H1 (cell line): Measurements from ENCODE around the gene MMEL1. TPM values are rescaled to one million over a fixed set of nuclear protein-coding genes. Genes with fewer than 3 reads are reported as not detected.

Experiments
- CTCF ChIA-PET: fragments of 300-600 bp; sonication (Branson Sonifier 250); formaldehyde crosslinking; loops from one replicate; lab custom pipeline; 2021; ENCODE audit not compliant: partially characterized antibody; lab: Charles Lee
- POLR2A ChIA-PET: fragments of 300-600 bp; sonication (Branson Sonifier 250); formaldehyde crosslinking; loops from one replicate; lab custom pipeline; 2021; ENCODE audit warnings: inconsistent platforms; ENCODE audit not compliant: partially characterized antibody; lab: Charles Lee
- DNase-seq, 2 experiments: peaks; one replicate each; pipeline versions ENCODE4 v3.0.0 to v3.0.0-alpha.2; 2010 to 2022; ENCODE audit warnings: low spot score in 2 of 2, low read depth in 1 of 2, mixed read lengths in 1 of 2
- FAIRE-seq: peaks from 2 replicates; lab custom pipeline; 2011; peaks lifted over from hg19 to GRCh38; lab: Jason Lieb, UNC
- H2AFZ ChIP-seq: 2 replicates; pipeline ENCODE4 v1.8.1; 2012; ENCODE audit warnings: low read length, inconsistent platforms
- H2AK5ac ChIP-seq: 2 replicates; pipeline ENCODE4 v1.6.1; 2013; ENCODE audit warnings: low read depth, low read length
- H2BK120ac ChIP-seq: replicated peaks from 2 replicates; pipeline ENCODE3; 2013; ENCODE audit warnings: low read depth, low read length, inconsistent platforms
- H2BK12ac ChIP-seq: 2 replicates; pipeline ENCODE4 v1.6.1; 2013; ENCODE audit warnings: low read depth, low read length
- H2BK15ac ChIP-seq: 2 replicates; pipeline ENCODE4 v1.6.1; 2013; ENCODE audit warnings: low read length
- H2BK20ac ChIP-seq: 2 replicates; pipeline ENCODE4 v1.6.1; 2013; ENCODE audit warnings: low read length
- H2BK5ac ChIP-seq: 2 replicates; pipeline ENCODE4 v1.6.1; 2013; ENCODE audit warnings: low read depth, low read length
- H3K14ac ChIP-seq: 2 replicates; pipeline ENCODE4 v1.6.1; 2013; ENCODE audit warnings: inconsistent platforms; ENCODE audit not compliant: insufficient read length
- H3K18ac ChIP-seq: 2 replicates; pipeline ENCODE4 v1.6.1; 2013; ENCODE audit warnings: low read length; ENCODE audit errors: extremely low read depth
- H3K23ac ChIP-seq: 2 replicates; pipeline ENCODE4 v1.6.1; 2013; ENCODE audit warnings: inconsistent platforms; ENCODE audit not compliant: insufficient read length
- H3K23me2 ChIP-seq: 2 replicates; pipeline ENCODE4 v1.6.1; 2013; ENCODE audit warnings: low read depth, low read length
- H3K27ac ChIP-seq: 2 replicates; pipeline ENCODE4 v1.6.1; 2011; ENCODE audit warnings: low read depth, low read length, inconsistent platforms
- H3K27me3 ChIP-seq, 4 experiments: replicated peaks in 1 of 4; 1 replicate in 1 of 4; 2 replicates in 3 of 4; pipeline versions ENCODE4 v1.6.1 to v1.8.1; 2011 to 2013; ENCODE audit warnings: low read length in 3 of 4, mild to moderate bottlenecking in 3 of 4, inconsistent platforms in 2 of 4, mixed read lengths in 2 of 4, moderate library complexity in 1 of 4; ENCODE audit not compliant: control insufficient read depth in 3 of 4, insufficient read depth in 3 of 4; ENCODE audit errors: extremely low read depth in 1 of 4
- H3K36me3 ChIP-seq, 4 experiments: 2 replicates each; pipeline versions ENCODE4 v1.6.1 to v1.8.1; 2011 to 2013; ENCODE audit warnings: mild to moderate bottlenecking in 4 of 4, low read length in 3 of 4, moderate library complexity in 2 of 4, control low read depth in 1 of 4, inconsistent platforms in 1 of 4; ENCODE audit not compliant: insufficient read depth in 4 of 4, control insufficient read depth in 2 of 4
- H3K4ac ChIP-seq: replicated peaks from 2 replicates; pipeline ENCODE3; 2013; ENCODE audit warnings: low read length, low read depth, mixed read lengths, inconsistent platforms; ENCODE audit not compliant: insufficient read length
- H3K4me1 ChIP-seq, 4 experiments: replicated peaks in 1 of 4; 1 replicate in 1 of 4; 2 replicates in 3 of 4; pipeline versions ENCODE4 v1.6.1 to v1.8.1; 2011 to 2013; ENCODE audit warnings: low read length in 3 of 4, inconsistent platforms in 2 of 4, mixed read lengths in 1 of 4; ENCODE audit not compliant: insufficient read depth in 4 of 4, control insufficient read depth in 3 of 4
- H3K4me2 ChIP-seq, 2 experiments: 2 replicates each; pipeline versions ENCODE4 v1.6.1 to v1.8.1; 2011 to 2013; ENCODE audit warnings: low read depth in 2 of 2, low read length in 2 of 2, control low read depth in 1 of 2, inconsistent platforms in 1 of 2, mild to moderate bottlenecking in 1 of 2; ENCODE audit not compliant: insufficient read depth in 1 of 2
- H3K4me3 ChIP-seq, 4 experiments: fragments of 200-600, 300-600 bp in 1 of 4; sonication (generic), shearing (Covaris generic), sonication (Bioruptor Twin) in 1 of 4; 2 replicates each; pipeline versions ENCODE4 v1.5.1 to v1.8.1; 2011 to 2016; ENCODE audit warnings: low read length in 4 of 4, low read depth in 3 of 4, control low read depth in 2 of 4, inconsistent platforms in 2 of 4, mild to moderate bottlenecking in 2 of 4, mixed read lengths in 1 of 4, moderate library complexity in 1 of 4; ENCODE audit not compliant: insufficient read depth in 2 of 4; ENCODE audit errors: extremely low read depth in 1 of 4
- H3K56ac ChIP-seq: replicated peaks from 2 replicates; pipeline ENCODE3; 2013; ENCODE audit warnings: low read depth, mild to moderate bottlenecking, mixed read lengths, low read length, inconsistent platforms; ENCODE audit not compliant: insufficient read length
- H3K79me1 ChIP-seq: 2 replicates; pipeline ENCODE4 v1.6.1; 2013; ENCODE audit warnings: low read depth, low read length, control low read depth
- H3K79me2 ChIP-seq, 2 experiments: 2 replicates each; pipeline versions ENCODE4 v1.6.1 to v1.8.1; 2012 to 2013; ENCODE audit warnings: low read length in 2 of 2, mild to moderate bottlenecking in 2 of 2, inconsistent platforms in 1 of 2; ENCODE audit not compliant: insufficient read depth in 2 of 2, control insufficient read depth in 1 of 2
- H3K9ac ChIP-seq, 4 experiments: replicated peaks in 1 of 4; 1 replicate in 1 of 4; 2 replicates in 3 of 4; pipeline versions ENCODE4 v1.6.1 to v1.8.1; 2011 to 2013; ENCODE audit warnings: low read depth in 3 of 4, low read length in 3 of 4, control low read depth in 2 of 4, mild to moderate bottlenecking in 2 of 4, moderate library complexity in 2 of 4, inconsistent platforms in 1 of 4; ENCODE audit errors: extremely low read depth in 1 of 4
- H3K9me3 ChIP-seq, 2 experiments: 2 replicates each; pipeline versions ENCODE4 v1.6.1 to v1.8.1; 2012 to 2013; ENCODE audit warnings: mild to moderate bottlenecking in 2 of 2, moderate library complexity in 2 of 2, control low read depth in 1 of 2, inconsistent platforms in 1 of 2, low read depth in 1 of 2, low read length in 1 of 2, mixed read lengths in 1 of 2; ENCODE audit not compliant: insufficient read depth in 2 of 2
- H4K20me1 ChIP-seq, 2 experiments: replicated peaks in 1 of 2; 2 replicates each; pipeline versions ENCODE3 to v1.8.1; 2011 to 2013; ENCODE audit warnings: inconsistent platforms in 2 of 2, low read length in 2 of 2, mild to moderate bottlenecking in 1 of 2; ENCODE audit not compliant: insufficient read depth in 2 of 2, control insufficient read depth in 1 of 2
- H4K5ac ChIP-seq: 2 replicates; pipeline ENCODE4 v1.6.1; 2013; ENCODE audit warnings: low read length, low read depth, mixed read lengths, inconsistent platforms; ENCODE audit not compliant: insufficient read length
- H4K8ac ChIP-seq: 2 replicates; pipeline ENCODE4 v1.8.0; 2013; ENCODE audit warnings: mild to moderate bottlenecking, moderate library complexity, low read length, inconsistent platforms; ENCODE audit not compliant: insufficient read depth; ENCODE audit errors: extremely low read depth
- H4K91ac ChIP-seq: replicated peaks from 2 replicates; pipeline ENCODE3; 2013; ENCODE audit warnings: low read length, mixed read lengths, inconsistent platforms; ENCODE audit not compliant: insufficient read length
- BACH1 ChIP-seq: IDR thresholded peaks from 2 replicates; pipeline ENCODE4 v1.6.1; 2012; ENCODE audit warnings: low read length, improper control_type of control experiment
- EGR1 ChIP-seq: IDR thresholded peaks from 2 replicates; pipeline ENCODE4 v1.6.1; 2011; ENCODE audit warnings: low read depth, low read length, borderline replicate concordance
- NANOG ChIP-seq: IDR thresholded peaks from 2 replicates; pipeline ENCODE4 v1.6.1; 2011; ENCODE audit warnings: low read length, low read depth, mild to moderate bottlenecking, inconsistent platforms; ENCODE audit not compliant: insufficient read depth, poor library complexity, severe bottlenecking
- RBBP5 ChIP-seq: IDR thresholded peaks from 2 replicates; pipeline ENCODE4 v1.7.1; 2012; ENCODE audit warnings: low read depth, mild to moderate bottlenecking, inconsistent platforms, low read length, moderate library complexity, borderline replicate concordance
- WGBS, 2 experiments: shearing (Covaris generic) in 1 of 2; methylation state at CpG; one replicate each; pipeline versions ENCODE4 v1.1.6 to v1.1.7; 2013 to 2015; ENCODE audit warnings: low lambda C conversion rate in 2 of 2, mixed read lengths in 2 of 2, inconsistent platforms in 1 of 2, low coverage in 1 of 2, missing lambda C conversion rate in 1 of 2; ENCODE audit not compliant: insufficient replicate concordance in 2 of 2, insufficient coverage in 1 of 2, insufficient read length in 1 of 2; ENCODE audit errors: extremely low coverage in 1 of 2, missing lambda C conversion rate in 1 of 2; 5-methylcytosine and 5-hydroxymethylcytosine counted together
- polyA plus RNA-seq, 7 experiments: library from polyadenylated mRNA; depleted of rRNA in 3 of 7; stranded (reverse) in 5 of 7; unstranded in 2 of 7; fragments of >200 nt in 5 of 7; fragments of 200-250 nt in 2 of 7; gene quantifications; 1 replicate in 5 of 7; 2 replicates in 1 of 7; 4 replicates in 1 of 7; pipeline versions ENCODE4 v1.2.1 to v1.2.3, GENCODE V29; 2011 to 2013; ENCODE audit warnings: missing spikeins in 2 of 7, mixed read lengths in 2 of 7
- total RNA-seq: library from RNA; stranded (reverse); fragmentation: NEBNext Ultra II Directional; extraction: Animal tissue kit (Norgen Biotek cat#: 25700); gene quantifications from 2 replicates; pipeline ENCODE4 v1.2.1, GENCODE V29; 2021

Gene MMEL1
- total and polyA plus RNA-seq, 2 of the 8 experiments (the other 6 are each of a cell fraction or from before 2014, with no cell fraction given) = 0.91 to 1.7 TPM

DNA sequence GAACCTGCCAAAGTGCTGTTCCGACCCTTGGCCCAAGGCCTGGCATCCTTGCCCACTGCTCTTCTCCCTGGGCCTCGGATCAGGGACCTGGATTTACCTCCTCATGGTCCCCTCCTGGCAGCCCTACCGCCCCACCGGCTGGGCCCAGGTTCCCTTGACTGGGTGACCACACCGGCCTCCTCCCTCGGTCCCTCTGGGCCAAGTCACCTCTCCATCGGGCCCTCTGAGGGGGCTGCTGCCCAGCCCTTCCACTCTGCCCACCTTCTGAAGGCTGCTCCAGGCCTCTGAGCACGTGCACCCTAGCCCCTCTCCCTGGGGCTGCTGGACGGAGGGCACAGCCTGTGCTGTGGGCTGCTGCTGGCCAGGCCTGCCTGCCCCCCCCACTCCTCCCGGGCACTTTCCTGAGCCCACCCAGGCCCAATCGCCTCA lies 9.3 kb upstream of the MMEL1 start:
- Histone ChIP-seq H4K91ac (no peak overlapping the region), H4K5ac (no peak overlapping the region), H2BK20ac (no peak overlapping the region), H3K23ac (no peak overlapping the region), H3K9ac (0 out of 7 replicates have a peak overlapping the region, but pooled peaks of 1 of the 4 experiments have one; percentile 13), H3K27ac (no peak overlapping the region), H4K8ac (peak overlapping the region; percentile 28; the same call in 1 of the 2 replicates), H3K14ac (no peak overlapping the region), H3K27me3 (peaks cover 0 to 10% (median 4%) of the 10 kb centered on the region in 4 experiments; a peak in 4 of 7 replicates), H2BK120ac (no peak overlapping the region), H3K9me3 (peaks cover 5 to 14% of the 10 kb centered on the region in 2 experiments; a peak in 3 of 4 replicates), H3K4ac (no peak overlapping the region), H2AK5ac (no peak overlapping the region), H3K18ac (peak overlapping the region; percentile 83), H4K20me1 (peaks cover 0 to 7% of the 10 kb centered on the region in 2 experiments), H3K56ac (no peak overlapping the region), H3K4me2 (peak overlapping the region; percentile 77 to 87), H3K79me1 (no peaks in the 10 kb centered on the region), H2BK5ac (peak overlapping the region; percentile 16; the same call in 1 of the 2 replicates), H2BK15ac (0 out of 2 replicates have a peak overlapping the region, but pooled peaks have one; percentile 29), H3K4me3 (peak overlapping the region; percentile 51 to 79 (median 76)), H3K36me3 (no peaks in the 10 kb centered on the region), H2AFZ (no peak overlapping the region), H3K4me1 (peaks cover 0 to 13% (median 11%) of the 10 kb centered on the region in 4 experiments; a peak in 5 of 7 replicates), H3K23me2 (peaks cover 11% of the 10 kb centered on the region; the same call in 1 of the 2 replicates), H2BK12ac (no peak overlapping the region), H3K79me2 (no peaks in the 10 kb centered on the region; a peak in 1 of 4 replicates)
- 32% methylated on average over 5 of the region's 11 CpGs; no CpG with 5 or more reads in 1 of the 2 experiments for WGBS, 2 experiments
- DNase-seq (no peak), FAIRE-seq (no peak)
- CTCF ChIA-PET = interaction anchor here (1.1 kb wide), 1 partner anchor 80 kb away, joined by 4 read pairs; no protein-coding TSS in a partner anchor
- POLR2A ChIA-PET = no interaction called here
- TF ChIP-seq NANOG = no peak
- no peak for TF ChIP-seq BACH1
- no peak for TF ChIP-seq RBBP5
- no peak for TF ChIP-seq EGR1
